NCI-H146 (cell line): Measurements from ENCODE around the gene PUSL1.

Experiments used
- DNase-seq: peaks from one replicate; lab custom pipeline; 2025; lab: John Stamatoyannopoulos, UW

PUSL1 gene

GRCh38 chr1:1325288-1326074, 17.1 kb downstream of the PUSL1 start:
- no peak for DNase-seq

GRCh38 chr1:1326075-1326605, 17.7 kb downstream of the PUSL1 start:
- DNase-seq, result no peak

- DNase-seq, result no peak
Observed at GRCh38 chr1:1327291-1327690, 18.9 kb downstream of the PUSL1 start.

GRCh38 chr1:1328254-1328653, 19.9 kb downstream of the PUSL1 start:
- no peak for DNase-seq

GRCh38 chr1:1329304-1330210, 21.2 kb downstream of the PUSL1 start:
- DNase-seq, result no peak

GRCh38 chr1:1330366-1331067, 22.1 kb downstream of the PUSL1 start:
- peak; percentile 21 for DNase-seq

GRCh38 chr1:1331068-1331965, 22.9 kb downstream of the PUSL1 start, which contains the start of gene TAS1R3:
TAS1R3 (plus strand) TSS chr1:1331280; CDS start chr1:1331346, 66 bp downstream.
- no peak for DNase-seq

GRCh38 chr1:1332031-1332755, 23.8 kb downstream of the PUSL1 start:
- DNase-seq, result no peak

- no peak for DNase-seq
Observed at GRCh38 chr1:1332774-1333480, 24.5 kb downstream of the PUSL1 start.

- no peak for DNase-seq
Observed at GRCh38 chr1:1333551-1334241, 25.3 kb downstream of the PUSL1 start.

GRCh38 chr1:1334835-1335234, 26.4 kb downstream of the PUSL1 start:
- no peak for DNase-seq

GRCh38 chr1:1335283-1335682, 26.9 kb downstream of the PUSL1 start:
- no peak for DNase-seq

- no peak for DNase-seq
Observed at GRCh38 chr1:1335792-1336248, 27.4 kb downstream of the PUSL1 start.

GRCh38 chr1:1336446-1336845, 28.0 kb downstream of the PUSL1 start:
- DNase-seq, result no peak

GRCh38 chr1:1336931-1337792, 28.8 kb downstream of the PUSL1 start:
- DNase-seq, result no peak

GRCh38 chr1:1337793-1338147, 29.4 kb downstream of the PUSL1 start:
- no peak for DNase-seq

GRCh38 chr1:1338278-1338677, 29.9 kb downstream of the PUSL1 start:
- no peak for DNase-seq

GRCh38 chr1:1340185-1340584, 31.8 kb downstream of the PUSL1 start:
- DNase-seq, result no peak
